ENCODE data around the gene LYPD6.

DNA sequence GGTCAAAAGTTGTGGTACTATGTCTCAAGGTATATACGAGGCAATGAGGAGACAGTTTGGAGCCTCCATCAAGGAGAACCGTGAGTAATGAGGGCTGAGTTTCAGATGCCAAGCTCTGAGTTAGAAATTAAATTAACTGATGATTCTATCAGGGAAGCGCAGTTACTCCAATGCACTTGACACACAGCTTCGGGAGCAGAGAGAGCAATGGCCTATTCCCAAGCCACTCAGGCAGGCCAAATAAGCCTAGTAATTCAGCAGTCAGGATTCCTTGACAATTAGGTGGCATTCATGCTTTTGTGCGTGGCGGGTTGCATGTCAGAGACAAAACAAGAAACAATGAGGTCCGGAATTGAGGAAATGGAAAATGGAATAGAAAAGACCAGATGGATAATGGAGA is 134.0 kb downstream of the LYPD6 start:
- TF ChIP-seq EZH2 (optimal IDR thresholded peaks at IDR 0.05; ENCODE audit: low read depth, low read length) (no peak), EZH2phosphoT487 (IDR thresholded peaks at IDR 0.05; ENCODE audit: low read length) (no peak)
- TF ChIP-seq, protein P1, sequence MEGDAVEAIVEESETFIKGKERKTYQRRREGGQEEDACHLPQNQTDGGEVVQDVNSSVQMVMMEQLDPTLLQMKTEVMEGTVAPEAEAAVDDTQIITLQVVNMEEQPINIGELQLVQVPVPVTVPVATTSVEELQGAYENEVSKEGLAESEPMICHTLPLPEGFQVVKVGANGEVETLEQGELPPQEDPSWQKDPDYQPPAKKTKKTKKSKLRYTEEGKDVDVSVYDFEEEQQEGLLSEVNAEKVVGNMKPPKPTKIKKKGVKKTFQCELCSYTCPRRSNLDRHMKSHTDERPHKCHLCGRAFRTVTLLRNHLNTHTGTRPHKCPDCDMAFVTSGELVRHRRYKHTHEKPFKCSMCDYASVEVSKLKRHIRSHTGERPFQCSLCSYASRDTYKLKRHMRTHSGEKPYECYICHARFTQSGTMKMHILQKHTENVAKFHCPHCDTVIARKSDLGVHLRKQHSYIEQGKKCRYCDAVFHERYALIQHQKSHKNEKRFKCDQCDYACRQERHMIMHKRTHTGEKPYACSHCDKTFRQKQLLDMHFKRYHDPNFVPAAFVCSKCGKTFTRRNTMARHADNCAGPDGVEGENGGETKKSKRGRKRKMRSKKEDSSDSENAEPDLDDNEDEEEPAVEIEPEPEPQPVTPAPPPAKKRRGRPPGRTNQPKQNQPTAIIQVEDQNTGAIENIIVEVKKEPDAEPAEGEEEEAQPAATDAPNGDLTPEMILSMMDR (IDR thresholded peaks at IDR 0.05; ENCODE audit: low read length): no peak

All from MM.1S (cell line).